HepG2 (cell line): ENCODE measurements around the gene NDUFB11. TPM values are rescaled to one million over a fixed set of nuclear protein-coding genes. Genes with fewer than 3 reads are reported as not detected.

Source experiments
- ATAC-seq: fragments of 200-7000 bp; cut with Tn5 transposase; 3 replicates; pipeline ENCODE4 v1.9.1; 2020; ENCODE audit warnings: mild to moderate bottlenecking, moderate library complexity
- BruUV-seq: library from RNA; stranded (reverse); fragments of 400-500 nt; replicated peaks from 2 replicates; lab custom pipeline; 2021; lab: Mats Ljungman, UMichigan
- CTCF ChIA-PET: fragments of 300-600 bp; formaldehyde crosslinking; extraction: SDS; loops from one replicate; lab custom pipeline; 2021; ENCODE audit warnings: low total read pairs, inconsistent platforms, low intra/inter-chr PET ratio; lab: Yijun Ruan, JAX
- POLR2A ChIA-PET: fragments of 350-600 bp; sonication (Branson Sonifier 250); formaldehyde crosslinking; loops from one replicate; lab custom pipeline; 2020; ENCODE audit warnings: antibody characterized with exemption, inconsistent platforms; lab: Yijun Ruan, JAX
- DNase-seq: peaks from one replicate; pipeline ENCODE4 v3.0.0-alpha.2; 2015; ENCODE audit warnings: low spot score
- FAIRE-seq: peaks from 3 replicates; lab custom pipeline; 2011; peaks lifted over from hg19 to GRCh38; lab: Jason Lieb, UNC
- H2AFZ ChIP-seq: one replicate; pipeline ENCODE4 v1.6.1; 2011; ENCODE audit warnings: low read length, inconsistent platforms
- H3K27ac ChIP-seq: fragments of 300-600 bp; 3 replicates; pipeline ENCODE4 v1.8.0; 2011; ENCODE audit warnings: mixed run types, mild to moderate bottlenecking, mixed read lengths, low read length, inconsistent platforms; ENCODE audit not compliant: insufficient read depth; ENCODE audit errors: extremely low read length
- H3K27me3 ChIP-seq, 2 experiments: fragments of 200-600 bp in 1 of 2; 2 replicates in 1 of 2; 3 replicates in 1 of 2; pipeline versions ENCODE4 v1.6.0 to v1.8.0; 2011; ENCODE audit warnings: low read length in 2 of 2, mild to moderate bottlenecking in 2 of 2, moderate library complexity in 2 of 2, inconsistent platforms in 1 of 2; ENCODE audit not compliant: insufficient read depth in 2 of 2, control insufficient read depth in 1 of 2
- H3K36me3 ChIP-seq, 2 experiments: fragments of 200-600 bp in 1 of 2; replicated peaks in 1 of 2; 2 replicates in 1 of 2; 3 replicates in 1 of 2; pipeline versions ENCODE4 v1.5.1 to v1.8.0; 2011; ENCODE audit warnings: low read length in 2 of 2, inconsistent platforms in 1 of 2; ENCODE audit not compliant: insufficient read depth in 2 of 2, control insufficient read depth in 1 of 2
- H3K4me1 ChIP-seq: 2 replicates; pipeline ENCODE4 v1.5.1; 2012; ENCODE audit warnings: low read length, inconsistent platforms; ENCODE audit not compliant: insufficient read depth
- H3K4me2 ChIP-seq: 2 replicates; pipeline ENCODE4 v1.6.0; 2011; ENCODE audit warnings: low read depth, low read length, inconsistent platforms
- H3K4me3 ChIP-seq, 3 experiments: fragments of 200-600 bp in 1 of 3; sonication (generic), shearing (Covaris generic) in 1 of 3; replicated peaks in 1 of 3; 2 replicates each; pipeline ENCODE4 v1.5.1; 2011 to 2016; ENCODE audit warnings: low read length in 3 of 3, inconsistent platforms in 2 of 3, low read depth in 2 of 3, mild to moderate bottlenecking in 2 of 3, control low read depth in 1 of 3, mixed read lengths in 1 of 3; ENCODE audit not compliant: insufficient read depth in 1 of 3
- H3K79me2 ChIP-seq: one replicate; pipeline ENCODE4 v1.6.1; 2011; ENCODE audit warnings: low read length, inconsistent platforms; ENCODE audit not compliant: insufficient read depth
- H3K9ac ChIP-seq: 2 replicates; pipeline ENCODE4 v1.6.0; 2011; ENCODE audit warnings: mild to moderate bottlenecking, low read depth, low read length, inconsistent platforms; ENCODE audit not compliant: insufficient read depth
- H3K9me3 ChIP-seq: 2 replicates; pipeline ENCODE4 v1.5.1; 2012; ENCODE audit warnings: mild to moderate bottlenecking, low read length
- H4K20me1 ChIP-seq: 2 replicates; pipeline ENCODE4 v1.6.0; 2011; ENCODE audit warnings: inconsistent platforms, mild to moderate bottlenecking, low read length, moderate library complexity; ENCODE audit not compliant: insufficient read depth
- ARNT2 ChIP-seq: sonication (generic); formaldehyde crosslinking; IDR thresholded peaks from 2 replicates; pipeline ENCODE4 v1.8.0; 2022; ENCODE audit warnings: mild to moderate bottlenecking, low read depth, missing genetic modification reagents, moderate library complexity
- IRF9 ChIP-seq: sonication (generic); formaldehyde crosslinking; IDR thresholded peaks from 2 replicates; pipeline ENCODE4 v1.8.0; 2022; ENCODE audit warnings: missing genetic modification reagents, mild to moderate bottlenecking, borderline replicate concordance
- NAIF1 ChIP-seq: sonication (generic); formaldehyde crosslinking; IDR thresholded peaks from 2 replicates; pipeline ENCODE4 v1.5.0; 2020; ENCODE audit warnings: mild to moderate bottlenecking, missing genetic modification reagents, borderline replicate concordance
- NR2F6 ChIP-seq, 2 experiments: IDR thresholded peaks; 2 replicates each; pipeline ENCODE4 v1.6.1; 2016; ENCODE audit warnings: antibody characterized with exemption in 1 of 2, mild to moderate bottlenecking in 1 of 2
- PCBP2 ChIP-seq: fragments of 200-400 bp; formaldehyde crosslinking; optimal IDR thresholded peaks from 2 replicates; pipeline ENCODE3; 2018; ENCODE audit warnings: low read length, low read depth; ENCODE audit not compliant: poor library complexity, severe bottlenecking
- PHF20 ChIP-seq: sonication (generic); formaldehyde crosslinking; IDR thresholded peaks from 2 replicates; pipeline ENCODE4 v1.5.0; 2020; ENCODE audit warnings: mild to moderate bottlenecking, missing genetic modification reagents
- POLR2A ChIP-seq, 2 experiments: IDR thresholded peaks; 2 replicates each; pipeline ENCODE4 v1.6.1; 2011; ENCODE audit warnings: low read depth in 2 of 2, low read length in 2 of 2, mild to moderate bottlenecking in 1 of 2, moderate library complexity in 1 of 2; ENCODE audit not compliant: insufficient read depth in 1 of 2
- SNRNP70 ChIP-seq: fragments of 200-400 bp; formaldehyde crosslinking; IDR thresholded peaks from 2 replicates; pipeline ENCODE4 v1.6.1; 2017; ENCODE audit warnings: mild to moderate bottlenecking, low read depth, low read length, moderate library complexity
- ZNF232 ChIP-seq: sonication (generic); formaldehyde crosslinking; IDR thresholded peaks from 2 replicates; pipeline ENCODE4 v1.4.0; 2020; ENCODE audit warnings: missing genetic modification reagents, borderline replicate concordance
- ZNF24 ChIP-seq: fragments of 450-650 bp; IDR thresholded peaks from 2 replicates; pipeline ENCODE4 v1.6.1; 2017; ENCODE audit warnings: antibody characterized with exemption, mild to moderate bottlenecking
- ZNF331 ChIP-seq: sonication (generic); formaldehyde crosslinking; IDR thresholded peaks from 2 replicates; pipeline ENCODE4 v1.4.0; 2020; ENCODE audit warnings: missing genetic modification reagents
- WGBS: methylation state at CpG from one replicate; pipeline ENCODE4 v1.1.6; 2017; ENCODE audit warnings: low lambda C conversion rate; 5-methylcytosine and 5-hydroxymethylcytosine counted together
- in situ Hi-C: cut with HindIII; loops from 2 replicates; pipeline ENCODE4 v1.10.0; 2017; ENCODE audit warnings: low pct_unique_long_range_greater_than_20kb; ENCODE audit not compliant: extremely low pct_ligation_motif_present
- intact Hi-C: fragments of 100-400 bp; cut with micrococcal nuclease; formaldehyde crosslinking; loops from one replicate; pipeline ENCODE4 v1.10.0; 2022; ENCODE audit not compliant: unreplicated experiment
- polyA plus RNA-seq, 8 experiments: library from polyadenylated mRNA; depleted of rRNA in 3 of 8; stranded (reverse) in 7 of 8; unstranded in 1 of 8; fragments of >200 nt; fragmentation: Illumina TruSeq in 4 of 8; extraction: Trizol in 4 of 8; gene quantifications; 2 replicates each; pipeline versions ENCODE4 v1.2.1 to v1.2.3, GENCODE V29; 2011 to 2016; ENCODE audit warnings: low read depth in 4 of 8, missing spikeins in 1 of 8, mixed read lengths in 1 of 8; ENCODE audit not compliant: insufficient read depth in 1 of 8
- total RNA-seq, 5 experiments: library from RNA; depleted of rRNA; stranded (reverse); fragments of >200 nt; fragmentation: Illumina TruSeq; extraction: Trizol; gene quantifications; 2 replicates each; pipeline ENCODE4 v1.2.3, GENCODE V29; 2016; ENCODE audit warnings: low read depth in 1 of 5
- TF ChIP-seq, protein P1 (sequence below): sonication (generic); formaldehyde crosslinking; conservative IDR thresholded peaks from 2 replicates; pipeline ENCODE4 v1.4.0; 2020; ENCODE audit warnings: mild to moderate bottlenecking, missing genetic modification reagents, moderate library complexity
- TF ChIP-seq, protein P2 (sequence below): IDR thresholded peaks from 2 replicates; pipeline ENCODE4 v1.6.1; 2012; ENCODE audit warnings: low read depth, low read length, improper control_type of control experiment

Gene NDUFB11
- total and polyA plus RNA-seq, 2 of the 13 experiments (the other 11 are each of a cell fraction or from before 2014, with no cell fraction given): 46.6 to 100 TPM

GRCh38 chrX:47174846-47175587 is 30.5 kb upstream of the NDUFB11 start:
- no peaks in the 10 kb centered on the region for H3K79me2 ChIP-seq
- no peak for FAIRE-seq
- BruUV-seq: no TSS peak
- no peak overlapping the region for H3K9ac ChIP-seq
- WGBS: 98% methylated on average over 22 of the region's 23 CpGs
- no peak overlapping the region for H3K4me2 ChIP-seq
- H3K9me3 ChIP-seq: no peaks in the 10 kb centered on the region
- CTCF ChIA-PET: no interaction called here
- TF ChIP-seq ARNT2 (CRISPR knock-in tag) (no peak), PCBP2 (no peak), POLR2A (IDR thresholded peaks at IDR 0.05; ENCODE audit: insufficient read depth in 1 of 2, low read depth in 2 of 2, low read length in 2 of 2) (no peak), SNRNP70 (no peak), NR2F6 (IDR thresholded peaks at IDR 0.05) (no peak), NR2F6 (CRISPR knock-in tag; IDR thresholded peaks at IDR 0.05) (no peak), IRF9 (no peak), ZNF232 (CRISPR knock-in tag) (no peak), ZNF331 (CRISPR knock-in tag) (no peak), PHF20 (no peak), ZNF24 (no peak), NAIF1 (no peak)
- TF ChIP-seq, protein P1, sequence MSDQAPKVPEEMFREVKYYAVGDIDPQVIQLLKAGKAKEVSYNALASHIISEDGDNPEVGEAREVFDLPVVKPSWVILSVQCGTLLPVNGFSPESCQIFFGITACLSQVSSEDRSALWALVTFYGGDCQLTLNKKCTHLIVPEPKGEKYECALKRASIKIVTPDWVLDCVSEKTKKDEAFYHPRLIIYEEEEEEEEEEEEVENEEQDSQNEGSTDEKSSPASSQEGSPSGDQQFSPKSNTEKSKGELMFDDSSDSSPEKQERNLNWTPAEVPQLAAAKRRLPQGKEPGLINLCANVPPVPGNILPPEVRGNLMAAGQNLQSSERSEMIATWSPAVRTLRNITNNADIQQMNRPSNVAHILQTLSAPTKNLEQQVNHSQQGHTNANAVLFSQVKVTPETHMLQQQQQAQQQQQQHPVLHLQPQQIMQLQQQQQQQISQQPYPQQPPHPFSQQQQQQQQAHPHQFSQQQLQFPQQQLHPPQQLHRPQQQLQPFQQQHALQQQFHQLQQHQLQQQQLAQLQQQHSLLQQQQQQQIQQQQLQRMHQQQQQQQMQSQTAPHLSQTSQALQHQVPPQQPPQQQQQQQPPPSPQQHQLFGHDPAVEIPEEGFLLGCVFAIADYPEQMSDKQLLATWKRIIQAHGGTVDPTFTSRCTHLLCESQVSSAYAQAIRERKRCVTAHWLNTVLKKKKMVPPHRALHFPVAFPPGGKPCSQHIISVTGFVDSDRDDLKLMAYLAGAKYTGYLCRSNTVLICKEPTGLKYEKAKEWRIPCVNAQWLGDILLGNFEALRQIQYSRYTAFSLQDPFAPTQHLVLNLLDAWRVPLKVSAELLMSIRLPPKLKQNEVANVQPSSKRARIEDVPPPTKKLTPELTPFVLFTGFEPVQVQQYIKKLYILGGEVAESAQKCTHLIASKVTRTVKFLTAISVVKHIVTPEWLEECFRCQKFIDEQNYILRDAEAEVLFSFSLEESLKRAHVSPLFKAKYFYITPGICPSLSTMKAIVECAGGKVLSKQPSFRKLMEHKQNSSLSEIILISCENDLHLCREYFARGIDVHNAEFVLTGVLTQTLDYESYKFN: no peak
- TF ChIP-seq, protein P2, sequence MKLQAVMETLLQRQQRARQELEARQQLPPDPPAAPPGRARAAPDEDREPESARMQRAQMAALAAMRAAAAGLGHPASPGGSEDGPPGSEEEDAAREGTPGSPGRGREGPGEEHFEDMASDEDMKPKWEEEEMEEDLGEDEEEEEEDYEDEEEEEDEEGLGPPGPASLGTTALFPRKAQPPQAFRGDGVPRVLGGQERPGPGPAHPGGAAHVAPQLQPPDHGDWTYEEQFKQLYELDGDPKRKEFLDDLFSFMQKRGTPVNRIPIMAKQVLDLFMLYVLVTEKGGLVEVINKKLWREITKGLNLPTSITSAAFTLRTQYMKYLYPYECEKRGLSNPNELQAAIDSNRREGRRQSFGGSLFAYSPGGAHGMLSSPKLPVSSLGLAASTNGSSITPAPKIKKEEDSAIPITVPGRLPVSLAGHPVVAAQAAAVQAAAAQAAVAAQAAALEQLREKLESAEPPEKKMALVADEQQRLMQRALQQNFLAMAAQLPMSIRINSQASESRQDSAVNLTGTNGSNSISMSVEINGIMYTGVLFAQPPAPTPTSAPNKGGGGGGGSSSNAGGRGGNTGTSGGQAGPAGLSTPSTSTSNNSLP: no peak
- TF ChIP-seq, all 625 proteins: peak for 0
- DNase-seq: no peak
- no peak overlapping the region for H3K27ac ChIP-seq
- H3K4me3 ChIP-seq: no peak overlapping the region
- ATAC-seq: no peak
- H2AFZ ChIP-seq: no peak overlapping the region
- H3K4me1 ChIP-seq: no peaks in the 10 kb centered on the region
- POLR2A ChIA-PET: no interaction called here
- intact Hi-C loops: no loop called here
- no peaks in the 10 kb centered on the region for H4K20me1 ChIP-seq
- in situ Hi-C loops: no loop called here
- H3K36me3 ChIP-seq: peaks cover 19 to 30% of the 10 kb centered on the region in 2 experiments
- H3K27me3 ChIP-seq: no peaks in the 10 kb centered on the region
